HK-2 (cell line): ENCODE measurements around the gene ARHGAP30.
A peak's percentile ranks its signal among the peaks of the same experiment; 100 is the strongest.
"Not testable (repeated sequence)": the region's sequence is repeated elsewhere in the genome, so short reads cannot be mapped to it uniquely, and the experiment has no call there.

Experiments
- DNase-seq: peaks from one replicate; pipeline ENCODE4 v3.0.0-alpha.2; 2018; ENCODE audit not compliant: unreplicated experiment

ARHGAP30 gene

GRCh38 chr1:161039154-161039545 lies 30.5 kb downstream of the ARHGAP30 start:
- no peak for DNase-seq

GRCh38 chr1:161038523-161039153 lies 31.1 kb downstream of the ARHGAP30 start, which contains the start of gene TSTD1:
Gene TSTD1 (minus strand): TSS chr1:161038964. CDS start chr1:161038889, 75 bp downstream.
- peak; percentile 75 for DNase-seq

- no peak for DNase-seq
Observed at GRCh38 chr1:161037661-161038522, 31.8 kb downstream of the ARHGAP30 start.

- no peak for DNase-seq
Observed at GRCh38 chr1:161033751-161034150, 35.9 kb downstream of the ARHGAP30 start.

- no peak for DNase-seq
Observed at GRCh38 chr1:161032409-161032808, 37.3 kb downstream of the ARHGAP30 start.

GRCh38 chr1:161031874-161032273 lies 37.8 kb downstream of the ARHGAP30 start:
- no peak for DNase-seq

GRCh38 chr1:161029466-161029865 lies 40.2 kb downstream of the ARHGAP30 start:
- DNase-seq: not testable (repeated sequence)

GRCh38 chr1:161026954-161027353 lies 42.7 kb downstream of the ARHGAP30 start:
- not testable (repeated sequence) for DNase-seq

- not testable (repeated sequence) for DNase-seq
Observed at GRCh38 chr1:161022432-161022831, 47.3 kb downstream of the ARHGAP30 start.

GRCh38 chr1:161021970-161022353 lies 47.7 kb downstream of the ARHGAP30 start:
- DNase-seq: no peak

GRCh38 chr1:161021165-161021969 lies 48.3 kb downstream of the ARHGAP30 start:
- DNase-seq: peak; percentile 95

- DNase-seq: peak; percentile 59
Observed at GRCh38 chr1:161020509-161021164, 49.1 kb downstream of the ARHGAP30 start, which contains the start of gene F11R. Gene F11R (minus strand): TSS chr1:161021152. CDS start chr1:161021073, 79 bp downstream.

- no peak for DNase-seq
Observed at GRCh38 chr1:161019751-161020495, 49.8 kb downstream of the ARHGAP30 start.

- DNase-seq: not testable (repeated sequence)
Observed at GRCh38 chr1:161019111-161019660, 50.5 kb downstream of the ARHGAP30 start.

- no peak for DNase-seq
Observed at GRCh38 chr1:161018631-161018930, 51.1 kb downstream of the ARHGAP30 start.

- DNase-seq: no peak
Observed at GRCh38 chr1:161017756-161018630, 51.7 kb downstream of the ARHGAP30 start.

GRCh38 chr1:161017181-161017580 lies 52.5 kb downstream of the ARHGAP30 start:
- DNase-seq: not testable (repeated sequence)

- not testable (repeated sequence) for DNase-seq
Observed at GRCh38 chr1:161016683-161017082, 53.0 kb downstream of the ARHGAP30 start.

GRCh38 chr1:161013488-161014230 lies 56.0 kb downstream of the ARHGAP30 start:
- peak; percentile 74 for DNase-seq
